ENCODE data around the gene LMTK3.

- TF ChIP-seq CTCF (IDR thresholded peaks at IDR 0.05; ENCODE audit: low read depth, low read length, poor library complexity, severe bottlenecking) (no peak), EZH2phosphoT487 (IDR thresholded peaks at IDR 0.05; ENCODE audit: borderline replicate concordance, low read length) (no peak)
Measured at GRCh38 chr19:48560095-48560530, 48.5 kb upstream of the LMTK3 start.
